Measurements from ENCODE around the gene POFUT2.
"Not testable (repeated sequence)": the region's sequence is repeated elsewhere in the genome, so short reads cannot be mapped to it uniquely, and the experiment has no call there.

The POFUT2 gene

GRCh38 chr21:45326169-45326851 is 38.6 kb upstream of the POFUT2 start:
- DNase-seq: no peak

- DNase-seq: no peak
Measured at GRCh38 chr21:45325206-45326168, 37.8 kb upstream of the POFUT2 start.

- DNase-seq: no peak
Measured at GRCh38 chr21:45324489-45325205, 37.0 kb upstream of the POFUT2 start.

- no peak for DNase-seq
Measured at GRCh38 chr21:45323487-45324311, 36.0 kb upstream of the POFUT2 start.

- DNase-seq: no peak
Measured at GRCh38 chr21:45322960-45323461, 35.3 kb upstream of the POFUT2 start.

- DNase-seq: peak in 2 of 4 experiments; percentile 33 to 50
Measured at GRCh38 chr21:45322231-45322959, 34.7 kb upstream of the POFUT2 start.

- DNase-seq: no peak
Measured at GRCh38 chr21:45320261-45321025, 32.7 kb upstream of the POFUT2 start.

GRCh38 chr21:45319461-45320211 is 31.9 kb upstream of the POFUT2 start:
- no peak for DNase-seq

GRCh38 chr21:45318556-45319404 is 31.1 kb upstream of the POFUT2 start:
- DNase-seq: no peak

- no peak for DNase-seq
Measured at GRCh38 chr21:45318146-45318555, 30.5 kb upstream of the POFUT2 start.

GRCh38 chr21:45317398-45318145 is 29.9 kb upstream of the POFUT2 start:
- no peak for DNase-seq

GRCh38 chr21:45316871-45317397 is 29.2 kb upstream of the POFUT2 start:
- no peak for DNase-seq

GRCh38 chr21:45315676-45316470 is 28.2 kb upstream of the POFUT2 start:
- not testable (repeated sequence) for DNase-seq

- no peak for DNase-seq
Measured at GRCh38 chr21:45313682-45314081, 26.0 kb upstream of the POFUT2 start.

- DNase-seq: no peak
Measured at GRCh38 chr21:45313015-45313414, 25.3 kb upstream of the POFUT2 start.

GRCh38 chr21:45312296-45312695 is 24.6 kb upstream of the POFUT2 start:
- no peak for DNase-seq

GRCh38 chr21:45310459-45310858 is 22.8 kb upstream of the POFUT2 start:
- no peak for DNase-seq
